B cell (primary cell): ENCODE measurements around the gene HOXB6. TPM values are rescaled to one million over a fixed set of nuclear protein-coding genes. Genes with fewer than 3 reads are reported as not detected.

ENCODE experiments used
- ATAC-seq: fragments of 200-7000 bp; cut with Tn5 transposase; one replicate; pipeline ENCODE4 v1.10.0; 2021; ENCODE audit warnings: low read depth, mild to moderate bottlenecking, moderate number of reproducible peaks, moderate library complexity
- CTCF ChIA-PET: fragments of 350-600 bp; sonication (Branson Sonifier 250); formaldehyde crosslinking; loops from one replicate; lab custom pipeline; 2021; ENCODE audit warnings: antibody characterized with exemption, inconsistent platforms; lab: Charles Lee
- POLR2A ChIA-PET: fragments of 350-600 bp; sonication (Branson Sonifier 250); formaldehyde crosslinking; loops from one replicate; lab custom pipeline; 2021; ENCODE audit warnings: antibody characterized with exemption; lab: Charles Lee
- DNase-seq: peaks from one replicate; pipeline ENCODE4 v3.0.0; 2013
- H2AFZ ChIP-seq: 2 replicates; pipeline ENCODE4 v1.6.1; 2012; ENCODE audit warnings: mild to moderate bottlenecking, low read depth, low read length; ENCODE audit not compliant: insufficient read depth, poor library complexity, severe bottlenecking
- H3K27ac ChIP-seq, 2 donors: 1 replicate in 1 of 2; 2 replicates in 1 of 2; pipeline ENCODE4 v1.5.1; 2012 to 2013; ENCODE audit warnings: low read length in 2 of 2, mild to moderate bottlenecking in 2 of 2, moderate library complexity in 1 of 2
- H3K27me3 ChIP-seq, 4 experiments: fragments of 200-600 bp in 1 of 4; sonication (generic) in 1 of 4; replicated peaks in 1 of 4; 1 replicate in 2 of 4; 2 replicates in 2 of 4; pipeline versions ENCODE4 v1.6.1 to v1.7.0; 2013 to 2016; ENCODE audit warnings: low read length in 3 of 4, mild to moderate bottlenecking in 2 of 4, mixed read lengths in 1 of 4, moderate library complexity in 1 of 4; ENCODE audit not compliant: insufficient read depth in 4 of 4, control insufficient read depth in 3 of 4; ENCODE audit errors: control extremely low read depth in 1 of 4
- H3K36me3 ChIP-seq, 2 experiments: replicated peaks in 1 of 2; 1 replicate in 1 of 2; 2 replicates in 1 of 2; pipeline versions ENCODE4 v1.6.1 to v1.7.1; 2013; ENCODE audit warnings: low read length in 1 of 2; ENCODE audit not compliant: insufficient read depth in 2 of 2, control insufficient read depth in 1 of 2; ENCODE audit errors: control extremely low read depth in 1 of 2, extremely low read depth in 1 of 2
- H3K4me1 ChIP-seq, 2 donors: fragments of 200-600 bp in 1 of 2; sonication (generic) in 1 of 2; 1 replicate in 1 of 2; 2 replicates in 1 of 2; pipeline versions ENCODE4 v1.5.1 to v1.6.1; 2013 to 2017; ENCODE audit warnings: low read length in 2 of 2; ENCODE audit not compliant: control insufficient read depth in 2 of 2, insufficient read depth in 2 of 2
- H3K4me2 ChIP-seq: replicated peaks from 2 replicates; pipeline ENCODE3; 2012; ENCODE audit warnings: mild to moderate bottlenecking, low read depth, low read length; ENCODE audit not compliant: poor library complexity, severe bottlenecking
- H3K4me3 ChIP-seq, 5 experiments: fragments of 200-600 bp in 1 of 5; sonication (generic) in 1 of 5; 1 replicate in 3 of 5; 2 replicates in 2 of 5; pipeline versions ENCODE4 v1.5.1 to v1.7.0; 2011 to 2016; ENCODE audit warnings: low read length in 4 of 5, mild to moderate bottlenecking in 4 of 5, low read depth in 2 of 5, control low read depth in 1 of 5, moderate library complexity in 1 of 5; ENCODE audit not compliant: insufficient read depth in 1 of 5; ENCODE audit errors: control extremely low read depth in 1 of 5, extremely low read depth in 1 of 5
- H3K79me2 ChIP-seq: fragments of 200-600 bp; sonication (generic); one replicate; pipeline ENCODE4 v1.6.0; 2016; ENCODE audit warnings: low read length; ENCODE audit not compliant: control insufficient read depth, insufficient read depth
- H3K9ac ChIP-seq: fragments of 200-600 bp; sonication (generic); 2 replicates; pipeline ENCODE4 v1.6.1; 2017; ENCODE audit warnings: mild to moderate bottlenecking, low read length, moderate library complexity
- H3K9me3 ChIP-seq, 3 donors: one replicate each; pipeline versions ENCODE4 v1.6.1 to v1.7.1; 2013; ENCODE audit warnings: low read length in 2 of 3; ENCODE audit not compliant: control insufficient read depth in 2 of 3, insufficient read depth in 1 of 3; ENCODE audit errors: control extremely low read depth in 1 of 3
- H4K20me1 ChIP-seq: 2 replicates; pipeline ENCODE4 v1.6.0; 2012; ENCODE audit warnings: mild to moderate bottlenecking, low read length; ENCODE audit not compliant: insufficient read depth, control insufficient read depth, poor library complexity, severe bottlenecking
- H3K27ac Mint-ChIP-seq: one replicate; pipeline ENCODE4 v1.8.0; 2021; ENCODE audit warnings: mixed read lengths
- H3K27me3 Mint-ChIP-seq: one replicate; pipeline ENCODE4 v1.8.0; 2021; ENCODE audit warnings: mixed read lengths
- H3K4me1 Mint-ChIP-seq: one replicate; pipeline ENCODE4 v1.8.0; 2021; ENCODE audit warnings: mixed read lengths
- H3K4me3 Mint-ChIP-seq: one replicate; pipeline ENCODE4 v1.8.0; 2021; ENCODE audit warnings: mixed read lengths
- H3K9me3 Mint-ChIP-seq: one replicate; pipeline ENCODE4 v1.8.0; 2022; ENCODE audit warnings: mixed read lengths; ENCODE audit not compliant: insufficient read depth
- EZH2 ChIP-seq: IDR thresholded peaks from 2 replicates; pipeline ENCODE4 v1.6.1; 2012; ENCODE audit warnings: borderline replicate concordance, low read depth, mild to moderate bottlenecking, moderate library complexity, low read length; ENCODE audit not compliant: insufficient read depth, poor library complexity, severe bottlenecking
- WGBS: methylation state at CpG from one replicate; pipeline ENCODE4 v1.1.5; 2013; ENCODE audit warnings: missing lambda C conversion rate; ENCODE audit not compliant: insufficient coverage; 5-methylcytosine and 5-hydroxymethylcytosine counted together
- intact Hi-C: fragments of 100-400 bp; cut with micrococcal nuclease; formaldehyde crosslinking; loops from one replicate; pipeline ENCODE4 v1.10.0; 2022
- polyA plus RNA-seq: library from polyadenylated mRNA; depleted of rRNA; stranded (reverse); fragments of >200 nt; gene quantifications from 2 replicates; pipeline ENCODE4 v1.2.3, GENCODE V29; 2012
- total RNA-seq, 2 donors: library from RNA; stranded (reverse); fragments of 120-200 nt in 1 of 2; gene quantifications; 1 replicate in 1 of 2; 2 replicates in 1 of 2; pipeline versions ENCODE4 v1.2.3 to v1.2.4, GENCODE V29; 2013 to 2022
- TF ChIP-seq, protein P1 (sequence below): fragments of 200-600 bp; IDR thresholded peaks from one replicate; pipeline ENCODE4 v1.8.0; 2022; ENCODE audit warnings: antibody characterized with exemption, mild to moderate bottlenecking

Gene HOXB6
- total and polyA plus RNA-seq, 2 donors (not counting 1 experiment from before 2014, with no cell fraction given), result 0.10 TPM; not detected in 1

GRCh38 chr17:48547808-48548522, 56.8 kb downstream of the HOXB6 start:
- Histone ChIP-seq H3K4me3 (peak overlapping the region in 2 of 5 experiments; percentile 25 to 32), H3K9me3 (peaks cover 0 to 3% (median 0%) of the 10 kb centered on the region in 3 donors), H3K27me3 (peaks cover 0 to 39% (median 12%) of the 10 kb centered on the region in 4 experiments), H3K4me1 (peaks cover 27 to 28% of the 10 kb centered on the region in 2 donors), H3K9ac (peak overlapping the region; percentile 36), H4K20me1 (no peaks in the 10 kb centered on the region), H3K36me3 (no peaks in the 10 kb centered on the region), H2AFZ (peak overlapping the region; percentile 39), H3K79me2 (no peaks in the 10 kb centered on the region), H3K4me2 (peak overlapping the region; percentile 61), H3K27ac (no peak overlapping the region)
- ChIA-PET CTCF (interaction anchor here (1.1 kb wide), 1 partner anchor 196 kb away, joined by 4 read pairs; no protein-coding TSS in a partner anchor), POLR2A (interaction anchor here (0.7 kb wide), 1 partner anchor 77 kb away, joined by 4 read pairs; no protein-coding TSS in a partner anchor)
- 37% methylated on average over 16 of the region's 24 CpGs for WGBS
- ATAC-seq (no peak), DNase-seq (no peak)
- Mint-ChIP-seq H3K4me3 (peak overlapping the region; percentile 40), H3K4me1 (peaks cover 17% of the 10 kb centered on the region), H3K27me3 (peaks cover 43% of the 10 kb centered on the region), H3K27ac (no peak overlapping the region), H3K9me3 (no peaks in the 10 kb centered on the region)
- TF ChIP-seq, protein P1, sequence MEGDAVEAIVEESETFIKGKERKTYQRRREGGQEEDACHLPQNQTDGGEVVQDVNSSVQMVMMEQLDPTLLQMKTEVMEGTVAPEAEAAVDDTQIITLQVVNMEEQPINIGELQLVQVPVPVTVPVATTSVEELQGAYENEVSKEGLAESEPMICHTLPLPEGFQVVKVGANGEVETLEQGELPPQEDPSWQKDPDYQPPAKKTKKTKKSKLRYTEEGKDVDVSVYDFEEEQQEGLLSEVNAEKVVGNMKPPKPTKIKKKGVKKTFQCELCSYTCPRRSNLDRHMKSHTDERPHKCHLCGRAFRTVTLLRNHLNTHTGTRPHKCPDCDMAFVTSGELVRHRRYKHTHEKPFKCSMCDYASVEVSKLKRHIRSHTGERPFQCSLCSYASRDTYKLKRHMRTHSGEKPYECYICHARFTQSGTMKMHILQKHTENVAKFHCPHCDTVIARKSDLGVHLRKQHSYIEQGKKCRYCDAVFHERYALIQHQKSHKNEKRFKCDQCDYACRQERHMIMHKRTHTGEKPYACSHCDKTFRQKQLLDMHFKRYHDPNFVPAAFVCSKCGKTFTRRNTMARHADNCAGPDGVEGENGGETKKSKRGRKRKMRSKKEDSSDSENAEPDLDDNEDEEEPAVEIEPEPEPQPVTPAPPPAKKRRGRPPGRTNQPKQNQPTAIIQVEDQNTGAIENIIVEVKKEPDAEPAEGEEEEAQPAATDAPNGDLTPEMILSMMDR, result no peak
- no peak for TF ChIP-seq EZH2
- intact Hi-C loops, result loop anchor here (10.0 kb wide), 1 partner anchor 53 kb away; no protein-coding TSS in a partner anchor
